COR-L47 (cell line): ENCODE measurements around the gene ZNF326.
"Not testable (repeated sequence)": the region's sequence is repeated elsewhere in the genome, so short reads cannot be mapped to it uniquely, and the experiment has no call there.

Experiments
- DNase-seq: peaks from one replicate; lab custom pipeline; 2025; lab: John Stamatoyannopoulos, UW

The ZNF326 gene

GRCh38 chr1:89996450-89997110 lies 1.7 kb downstream of the ZNF326 start:
- no peak for DNase-seq

DNA sequence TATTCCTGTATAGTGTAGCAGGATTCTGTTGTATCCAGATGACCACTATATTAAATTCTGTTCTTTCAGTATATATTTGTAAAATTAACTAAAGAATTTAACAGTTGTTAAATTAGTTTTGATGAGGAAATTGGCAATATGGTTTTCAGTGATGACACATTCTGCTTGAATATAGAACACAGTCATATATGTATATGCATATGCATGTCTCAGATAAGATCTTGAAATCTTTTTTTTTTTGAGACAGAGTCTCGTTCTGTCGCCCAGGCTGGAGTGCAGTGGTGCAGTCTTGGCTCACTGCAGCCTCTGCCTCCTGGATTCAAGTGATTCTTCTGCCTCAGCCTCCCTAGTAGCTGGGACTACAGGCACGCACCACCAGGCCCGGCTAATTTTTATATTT lies 2.2 kb downstream of the ZNF326 start:
- DNase-seq = not testable (repeated sequence)

- no peak for DNase-seq
Measured at GRCh38 chr1:89998306-89998705, 3.4 kb downstream of the ZNF326 start.

GRCh38 chr1:89999208-89999607 lies 4.3 kb downstream of the ZNF326 start:
- no peak for DNase-seq

- no peak for DNase-seq
Measured at GRCh38 chr1:89999628-90000027, 4.7 kb downstream of the ZNF326 start.

DNA sequence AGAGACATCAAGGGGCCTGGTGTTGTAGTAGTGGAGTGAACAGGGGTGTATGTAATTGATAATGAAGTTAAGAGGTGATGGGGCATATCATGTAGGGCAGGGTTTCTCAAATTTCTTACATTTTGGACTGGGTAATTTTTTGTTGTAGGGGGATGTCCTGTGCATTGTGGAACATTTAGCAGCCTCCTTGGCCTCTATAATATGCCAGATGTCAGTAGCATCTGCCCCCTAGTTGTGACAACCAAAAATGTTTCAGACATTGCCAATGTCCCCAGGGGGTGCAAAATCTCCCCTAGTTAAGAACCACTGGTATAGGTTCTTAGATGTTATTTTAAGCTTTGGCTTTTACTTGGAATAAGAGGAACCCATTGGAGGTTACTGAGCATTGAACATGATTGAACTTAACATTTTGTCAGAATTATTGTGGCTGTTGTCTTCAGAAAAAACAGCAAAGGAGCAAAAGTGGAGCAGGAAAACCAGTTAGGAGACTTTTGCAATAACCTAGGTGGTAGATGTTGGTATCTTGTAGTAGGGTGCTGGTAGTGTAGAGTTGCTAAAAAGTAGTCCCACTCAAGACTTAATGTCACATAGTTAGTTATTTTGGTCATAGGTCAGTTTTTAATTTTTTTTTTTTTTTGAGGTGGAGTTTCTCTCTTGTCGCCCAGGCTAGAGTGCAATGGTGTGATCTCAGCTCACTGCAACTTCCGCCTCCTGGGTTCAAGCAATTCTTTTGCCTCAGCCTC lies 6.2 kb downstream of the ZNF326 start:
- DNase-seq = no peak

- no peak for DNase-seq
Measured at GRCh38 chr1:90007979-90008404, 13.1 kb downstream of the ZNF326 start.

- DNase-seq = no peak
Measured at GRCh38 chr1:90012300-90012699, 17.4 kb downstream of the ZNF326 start.

- no peak for DNase-seq
Measured at GRCh38 chr1:90023691-90024090, 28.8 kb downstream of the ZNF326 start.

GRCh38 chr1:90027281-90027680 lies 32.4 kb downstream of the ZNF326 start:
- DNase-seq = no peak

DNA sequence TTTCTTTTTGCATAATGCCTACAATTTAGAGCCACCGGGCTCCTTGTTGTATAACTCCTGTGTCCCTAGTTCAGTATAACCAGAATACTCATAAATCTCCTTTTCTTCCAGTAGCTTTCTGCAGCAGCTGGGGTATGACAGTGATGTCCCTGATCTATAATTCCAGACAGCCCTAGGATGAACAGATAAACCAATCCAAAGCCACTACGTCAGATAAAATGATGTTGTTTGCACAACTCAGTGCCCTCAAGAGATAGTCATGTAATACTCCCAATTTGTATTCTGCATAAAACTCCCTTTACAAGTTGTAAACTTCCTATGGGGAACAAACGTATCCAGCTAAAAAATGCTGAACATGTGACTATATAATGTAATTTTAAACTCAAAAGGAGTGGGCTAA lies 44.7 kb downstream of the ZNF326 start:
- no peak for DNase-seq

DNA sequence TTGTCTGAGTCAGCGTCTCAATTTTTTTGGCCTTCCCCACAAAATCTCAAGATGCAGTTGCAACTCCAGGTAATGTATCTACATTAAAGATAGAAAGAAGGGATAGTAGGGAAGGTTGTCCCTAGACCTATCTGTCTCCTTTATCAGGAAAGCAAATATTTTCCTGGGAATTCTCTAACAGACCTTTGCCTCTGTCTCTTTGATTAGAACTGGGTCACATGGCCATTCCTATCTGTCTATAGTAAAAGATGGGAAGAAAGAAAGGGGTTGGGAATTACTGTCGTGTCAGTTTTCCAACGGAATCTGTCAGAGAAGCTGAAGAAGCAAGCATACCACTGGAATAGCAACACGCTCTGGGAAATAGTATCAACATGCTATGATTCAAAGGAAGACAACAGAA lies 48.7 kb downstream of the ZNF326 start:
- no peak for DNase-seq

DNA sequence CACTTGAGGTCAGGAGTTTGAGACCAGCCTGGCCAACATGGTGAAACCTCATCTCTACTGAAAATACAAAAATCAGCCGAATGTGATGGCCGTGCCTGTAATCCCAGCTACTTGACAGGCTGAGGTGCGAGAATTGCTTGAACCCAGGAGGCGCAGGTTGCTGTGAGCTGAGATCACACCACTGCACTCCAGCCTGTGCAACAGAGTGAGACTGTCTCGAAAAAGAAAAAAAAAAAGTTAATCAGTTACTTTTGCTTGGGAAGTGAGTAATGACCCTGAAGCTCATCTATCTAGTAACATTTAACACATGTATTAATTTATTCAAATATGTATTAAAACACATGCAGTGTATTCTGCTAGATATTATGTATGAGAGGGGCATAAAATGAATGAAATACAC lies 49.4 kb downstream of the ZNF326 start:
- no peak for DNase-seq

DNA sequence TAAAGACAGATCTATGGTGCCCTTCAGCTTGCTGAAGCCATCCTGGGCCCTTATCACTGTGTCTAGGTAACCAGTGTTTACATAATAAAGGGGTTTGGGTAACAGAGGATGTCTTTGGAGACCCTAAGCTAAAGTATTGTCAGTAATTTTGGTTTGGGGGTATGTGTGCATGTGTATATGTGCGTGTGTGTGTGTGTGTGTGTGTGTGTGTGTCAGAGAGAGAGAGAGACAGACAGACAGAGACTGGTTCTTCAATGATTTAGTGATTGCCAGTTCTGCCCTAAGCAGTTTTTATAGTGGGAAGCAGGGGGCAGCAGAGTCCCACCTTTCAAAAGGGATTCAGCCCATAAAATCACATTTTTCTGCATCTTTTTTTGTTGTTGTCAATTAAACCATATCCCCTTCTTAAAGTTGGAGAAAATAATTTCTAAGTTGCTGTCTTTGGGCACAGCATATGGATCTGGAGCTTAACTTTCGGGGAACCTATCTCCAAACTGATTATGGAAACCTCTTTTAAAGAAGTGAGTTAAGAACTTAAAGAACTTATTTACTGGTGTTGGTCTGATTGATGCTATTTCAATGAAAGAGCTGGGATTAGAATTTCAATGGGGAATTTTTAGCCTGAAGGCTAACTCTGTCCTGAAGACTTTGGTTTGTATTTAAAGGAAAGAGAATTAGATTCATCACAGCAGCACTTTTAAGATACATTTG lies 51.1 kb downstream of the ZNF326 start:
- DNase-seq = peak; percentile 1

GRCh38 chr1:90046635-90047034 lies 51.7 kb downstream of the ZNF326 start:
- DNase-seq = no peak

GRCh38 chr1:90048043-90048442 lies 53.1 kb downstream of the ZNF326 start:
- DNase-seq = no peak

- not testable (repeated sequence) for DNase-seq
Measured at GRCh38 chr1:90062700-90063643, 68.1 kb downstream of the ZNF326 start.

- not testable (repeated sequence) for DNase-seq
Measured at GRCh38 chr1:90064109-90064508, 69.2 kb downstream of the ZNF326 start.

GRCh38 chr1:90067194-90067931 lies 72.5 kb downstream of the ZNF326 start:
- DNase-seq = no peak

DNA sequence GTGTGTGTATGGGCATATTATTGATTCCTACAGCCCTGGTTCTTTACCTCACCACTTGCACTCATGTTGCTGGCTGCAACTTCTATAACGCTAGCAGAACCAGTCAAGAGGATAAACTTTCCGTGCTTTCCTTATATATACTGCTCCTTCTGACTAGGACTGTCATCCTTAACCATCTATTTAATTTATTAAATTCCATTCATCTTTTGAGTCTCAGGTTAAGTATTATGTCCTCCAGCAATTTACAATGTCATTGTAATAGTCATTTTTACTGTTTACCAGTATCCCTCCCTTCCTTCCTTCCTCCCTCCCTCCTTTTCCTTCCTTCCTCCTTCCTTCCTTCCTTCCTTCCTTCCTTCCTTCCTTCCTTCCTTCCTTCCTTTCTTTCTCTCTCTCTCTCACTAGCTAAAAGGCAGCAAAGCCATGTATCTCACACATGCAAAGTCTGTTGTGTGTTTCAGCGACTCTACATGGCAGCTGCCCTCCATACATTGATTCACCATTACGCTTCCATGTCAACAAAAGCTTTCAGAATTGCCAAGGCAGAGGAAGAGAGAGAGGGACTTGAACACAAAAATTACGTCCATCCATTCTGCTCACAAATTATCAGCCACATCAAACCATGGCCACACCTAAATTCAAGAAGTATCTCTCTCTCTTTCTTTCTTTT lies 73.8 kb downstream of the ZNF326 start:
- DNase-seq = no peak

GRCh38 chr1:90074137-90074536 lies 79.2 kb downstream of the ZNF326 start:
- DNase-seq = no peak
